Measurements from ENCODE around the gene SLC5A1. TPM values are rescaled to one million over a fixed set of nuclear protein-coding genes. Genes with fewer than 3 reads are reported as not detected.

SLC5A1 gene
- polyA plus RNA-seq, 3 donors = not detected

DNA sequence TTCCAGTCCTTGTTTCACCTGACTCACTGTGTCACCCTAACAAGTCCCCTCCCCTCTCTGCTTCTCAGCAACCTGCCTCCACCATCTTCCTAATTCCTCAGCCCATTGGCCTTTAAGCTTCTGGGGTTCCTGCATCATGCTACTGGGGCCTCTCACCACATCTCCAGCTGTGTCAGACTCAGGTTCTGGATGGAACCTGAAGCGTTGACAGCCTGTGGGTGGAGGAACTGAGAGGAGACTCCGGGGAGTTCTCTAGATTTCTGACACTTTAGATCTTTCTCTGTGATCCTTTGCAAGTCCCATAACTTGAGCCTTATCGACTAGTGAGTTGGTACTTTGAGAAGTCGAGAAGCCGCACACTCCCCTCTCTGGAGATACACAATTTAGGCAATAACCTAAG lies 11.6 kb upstream of the SLC5A1 start:
- peaks cover 9 to 10% (median 9%) of the 10 kb centered on the region in 3 donors for H3K27me3 Mint-ChIP-seq (ENCODE audit: low read depth in 3 of 3)
- WGBS (ENCODE audit: insufficient coverage) = 100% methylated on average over 2 of the region's 5 CpGs
- DNase-seq = no peak

GRCh38 chr22:32034275-32034674 lies 8.8 kb upstream of the SLC5A1 start:
- no peaks in the 10 kb centered on the region for H3K79me2 ChIP-seq (ENCODE audit: insufficient read depth, low read length)
- H4K20me1 ChIP-seq (ENCODE audit: insufficient read depth, low read length) = no peaks in the 10 kb centered on the region
- H3K4me3 ChIP-seq (replicated peaks in 1 of 3; ENCODE audit: low read depth in 2 of 3, low read length in 3 of 3) = no peak overlapping the region
- WGBS (ENCODE audit: insufficient coverage) = 100% methylated on average over 1 of the region's 5 CpGs
- no peak overlapping the region for H3K9ac ChIP-seq (ENCODE audit: insufficient read depth, low read length, poor library complexity, severe bottlenecking)
- no peaks in the 10 kb centered on the region for H3K9me3 ChIP-seq (replicated peaks in 1 of 2; ENCODE audit: control insufficient read depth in 1 of 2, insufficient read depth in 1 of 2, low read length in 2 of 2)
- no peaks in the 10 kb centered on the region for H3K36me3 ChIP-seq (replicated peaks in 1 of 2; ENCODE audit: control insufficient read depth in 1 of 2, insufficient read depth in 2 of 2, low read length in 2 of 2)
- peaks cover 5% of the 10 kb centered on the region for H3K4me1 Mint-ChIP-seq
- H2AFZ ChIP-seq (ENCODE audit: insufficient read depth, low read depth, low read length, poor library complexity, severe bottlenecking) = no peak overlapping the region
- no peaks in the 10 kb centered on the region for H3K4me1 ChIP-seq (ENCODE audit: control insufficient read depth in 1 of 2, insufficient read depth in 2 of 2, low read length in 2 of 2)
- no peak overlapping the region for H3K27ac Mint-ChIP-seq
- no peak overlapping the region for H3K4me2 ChIP-seq (replicated peaks; ENCODE audit: extremely low read depth, low read length, poor library complexity, severe bottlenecking)
- H3K9me3 Mint-ChIP-seq = no peaks in the 10 kb centered on the region
- no peak for DNase-seq
- no peaks in the 10 kb centered on the region for H3K36me3 Mint-ChIP-seq
- no peak overlapping the region for H3K27ac ChIP-seq (ENCODE audit: low read depth in 1 of 2, low read length in 2 of 2)
- no peak overlapping the region for H3K4me3 Mint-ChIP-seq
- H3K27me3 ChIP-seq (ENCODE audit: control insufficient read depth in 2 of 2, insufficient read depth in 2 of 2, low read length in 2 of 2) = peaks cover 0 to 2% of the 10 kb centered on the region in 2 donors
- TF ChIP-seq, protein P1, sequence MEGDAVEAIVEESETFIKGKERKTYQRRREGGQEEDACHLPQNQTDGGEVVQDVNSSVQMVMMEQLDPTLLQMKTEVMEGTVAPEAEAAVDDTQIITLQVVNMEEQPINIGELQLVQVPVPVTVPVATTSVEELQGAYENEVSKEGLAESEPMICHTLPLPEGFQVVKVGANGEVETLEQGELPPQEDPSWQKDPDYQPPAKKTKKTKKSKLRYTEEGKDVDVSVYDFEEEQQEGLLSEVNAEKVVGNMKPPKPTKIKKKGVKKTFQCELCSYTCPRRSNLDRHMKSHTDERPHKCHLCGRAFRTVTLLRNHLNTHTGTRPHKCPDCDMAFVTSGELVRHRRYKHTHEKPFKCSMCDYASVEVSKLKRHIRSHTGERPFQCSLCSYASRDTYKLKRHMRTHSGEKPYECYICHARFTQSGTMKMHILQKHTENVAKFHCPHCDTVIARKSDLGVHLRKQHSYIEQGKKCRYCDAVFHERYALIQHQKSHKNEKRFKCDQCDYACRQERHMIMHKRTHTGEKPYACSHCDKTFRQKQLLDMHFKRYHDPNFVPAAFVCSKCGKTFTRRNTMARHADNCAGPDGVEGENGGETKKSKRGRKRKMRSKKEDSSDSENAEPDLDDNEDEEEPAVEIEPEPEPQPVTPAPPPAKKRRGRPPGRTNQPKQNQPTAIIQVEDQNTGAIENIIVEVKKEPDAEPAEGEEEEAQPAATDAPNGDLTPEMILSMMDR (IDR thresholded peaks at IDR 0.05) = no peak
- H3K27me3 Mint-ChIP-seq (ENCODE audit: low read depth in 3 of 3) = peaks cover 3 to 8% (median 8%) of the 10 kb centered on the region in 3 donors
- intact Hi-C loops (cut with micrococcal nuclease) = no loop called here

More for the DNA sequence above, 11.6 kb upstream of the SLC5A1 start:
- Histone ChIP-seq H3K36me3 (replicated peaks in 1 of 2; ENCODE audit: control insufficient read depth in 1 of 2, insufficient read depth in 2 of 2, low read length in 2 of 2) (no peaks in the 10 kb centered on the region), H3K27me3 (ENCODE audit: control insufficient read depth in 2 of 2, insufficient read depth in 2 of 2, low read length in 2 of 2) (peaks cover 0 to 2% of the 10 kb centered on the region in 2 donors), H3K79me2 (ENCODE audit: insufficient read depth, low read length) (no peaks in the 10 kb centered on the region), H3K9me3 (replicated peaks in 1 of 2; ENCODE audit: control insufficient read depth in 1 of 2, insufficient read depth in 1 of 2, low read length in 2 of 2) (no peaks in the 10 kb centered on the region), H3K27ac (ENCODE audit: low read depth in 1 of 2, low read length in 2 of 2) (no peak overlapping the region), H2AFZ (ENCODE audit: insufficient read depth, low read depth, low read length, poor library complexity, severe bottlenecking) (no peak overlapping the region), H3K4me2 (replicated peaks; ENCODE audit: extremely low read depth, low read length, poor library complexity, severe bottlenecking) (no peak overlapping the region), H3K9ac (ENCODE audit: insufficient read depth, low read length, poor library complexity, severe bottlenecking) (no peak overlapping the region), H3K4me3 (replicated peaks in 1 of 3; ENCODE audit: low read depth in 2 of 3, low read length in 3 of 3) (no peak overlapping the region), H4K20me1 (ENCODE audit: insufficient read depth, low read length) (no peaks in the 10 kb centered on the region), H3K4me1 (ENCODE audit: control insufficient read depth in 1 of 2, insufficient read depth in 2 of 2, low read length in 2 of 2) (no peaks in the 10 kb centered on the region)
- TF ChIP-seq, protein P1 (IDR thresholded peaks at IDR 0.05) = no peak
- peaks cover under 1% of the 10 kb centered on the region for H3K4me1 Mint-ChIP-seq
- no peaks in the 10 kb centered on the region for H3K36me3 Mint-ChIP-seq
- no peak overlapping the region for H3K27ac Mint-ChIP-seq
- H3K9me3 Mint-ChIP-seq = peaks cover 0 to 5% (median 0%) of the 10 kb centered on the region in 7 donors
- H3K4me3 Mint-ChIP-seq = no peak overlapping the region
- intact Hi-C loops (cut with micrococcal nuclease) = no loop called here

Measured in CD14-positive monocyte (primary cell).